ENCODE measurements around the gene WDR70.

WDR70 gene

DNA sequence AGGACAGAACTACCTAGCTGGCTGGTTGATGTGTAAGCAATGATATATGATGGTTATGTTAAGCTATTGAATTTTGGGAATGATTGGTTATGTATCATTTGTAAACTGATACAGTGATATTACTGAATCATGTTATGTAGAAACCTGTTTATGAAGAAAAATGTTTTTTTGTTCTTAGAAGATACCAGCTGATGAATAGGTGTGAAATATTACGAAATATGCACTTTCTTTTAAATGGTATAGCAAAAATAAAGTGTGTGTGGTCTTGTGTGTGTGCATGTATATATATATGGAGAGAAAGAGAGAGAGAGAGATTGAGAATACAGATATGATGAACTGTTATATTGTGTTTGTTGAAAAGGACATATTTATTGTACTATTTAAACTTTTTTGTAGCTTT is 164.1 kb downstream of the WDR70 start:
- Histone ChIP-seq H3K79me2 (ENCODE audit: insufficient read depth, low read length) (no peaks in the 10 kb centered on the region), H3K36me3 (ENCODE audit: low read length) (no peaks in the 10 kb centered on the region), H3K9me3 (ENCODE audit: insufficient read depth, low read length) (no peaks in the 10 kb centered on the region), H3K4me2 (ENCODE audit: low read depth, low read length, poor library complexity, severe bottlenecking) (no peak overlapping the region), H3K27me3 (ENCODE audit: low read length) (no peaks in the 10 kb centered on the region), H2AFZ (ENCODE audit: low read depth, low read length, severe bottlenecking) (no peak overlapping the region), H4K20me1 (ENCODE audit: low read depth, low read length) (no peaks in the 10 kb centered on the region), H3K27ac (ENCODE audit: low read depth, low read length) (no peak overlapping the region), H3K4me3 (ENCODE audit: insufficient read depth, low read length, poor library complexity, severe bottlenecking) (no peak overlapping the region), H3K9me2 (replicated peaks; ENCODE audit: insufficient read depth, low read length) (no peaks in the 10 kb centered on the region), H3F3A (ENCODE audit: insufficient read depth) (no peaks in the 10 kb centered on the region), H3K9ac (ENCODE audit: low read length) (no peak overlapping the region)
- no peak for TF ChIP-seq CTCF (IDR thresholded peaks at IDR 0.05; ENCODE audit: insufficient read depth, low read length, poor library complexity, severe bottlenecking)

GRCh38 chr5:37549411-37549810 is 170.3 kb downstream of the WDR70 start:
- no peak overlapping the region for H3K27ac ChIP-seq (ENCODE audit: low read depth, low read length)

GRCh38 chr5:37552161-37552560 is 173.0 kb downstream of the WDR70 start:
- Histone ChIP-seq H3K9ac (ENCODE audit: low read length) (no peak overlapping the region), H3K4me3 (ENCODE audit: insufficient read depth, low read length, poor library complexity, severe bottlenecking) (no peak overlapping the region), H3K79me2 (ENCODE audit: insufficient read depth, low read length) (no peaks in the 10 kb centered on the region), H3K9me3 (ENCODE audit: insufficient read depth, low read length) (0 out of 2 replicates have a peak, but pooled peaks cover 3% of the 10 kb centered on the region), H3K4me2 (ENCODE audit: low read depth, low read length, poor library complexity, severe bottlenecking) (no peak overlapping the region), H2AFZ (ENCODE audit: low read depth, low read length, severe bottlenecking) (no peak overlapping the region), H3F3A (ENCODE audit: insufficient read depth) (no peaks in the 10 kb centered on the region), H4K20me1 (ENCODE audit: low read depth, low read length) (no peaks in the 10 kb centered on the region), H3K27me3 (ENCODE audit: low read length) (no peaks in the 10 kb centered on the region), H3K9me2 (replicated peaks; ENCODE audit: insufficient read depth, low read length) (no peaks in the 10 kb centered on the region), H3K27ac (ENCODE audit: low read depth, low read length) (no peak overlapping the region), H3K36me3 (ENCODE audit: low read length) (no peaks in the 10 kb centered on the region)
- TF ChIP-seq CTCF (IDR thresholded peaks at IDR 0.05; ENCODE audit: insufficient read depth, low read length, poor library complexity, severe bottlenecking): no peak
- no peak for TF ChIP-seq EZH2phosphoT487 (conservative IDR thresholded peaks at IDR 0.05; ENCODE audit: low read length)

More at GRCh38 chr5:37549411-37549810, 170.3 kb downstream of the WDR70 start:
- Histone ChIP-seq H3K4me2 (ENCODE audit: low read depth, low read length, poor library complexity, severe bottlenecking) (no peak overlapping the region), H3K9me3 (ENCODE audit: insufficient read depth, low read length) (0 out of 2 replicates have a peak, but pooled peaks cover 3% of the 10 kb centered on the region), H3K27me3 (ENCODE audit: low read length) (no peaks in the 10 kb centered on the region), H2AFZ (ENCODE audit: low read depth, low read length, severe bottlenecking) (no peak overlapping the region), H3K4me3 (ENCODE audit: insufficient read depth, low read length, poor library complexity, severe bottlenecking) (no peak overlapping the region), H3K9ac (ENCODE audit: low read length) (no peak overlapping the region), H3K9me2 (replicated peaks; ENCODE audit: insufficient read depth, low read length) (no peaks in the 10 kb centered on the region), H3F3A (ENCODE audit: insufficient read depth) (no peaks in the 10 kb centered on the region), H3K36me3 (ENCODE audit: low read length) (no peaks in the 10 kb centered on the region), H3K79me2 (ENCODE audit: insufficient read depth, low read length) (no peaks in the 10 kb centered on the region), H4K20me1 (ENCODE audit: low read depth, low read length) (no peaks in the 10 kb centered on the region)
- TF ChIP-seq CTCF (IDR thresholded peaks at IDR 0.05; ENCODE audit: insufficient read depth, low read length, poor library complexity, severe bottlenecking) (no peak), EZH2phosphoT487 (conservative IDR thresholded peaks at IDR 0.05; ENCODE audit: low read length) (no peak)
